GM12878 (cell line): ENCODE data around the gene GLIPR1L1. TPM values are rescaled to one million over a fixed set of nuclear protein-coding genes. Genes with fewer than 3 reads are reported as not detected.
A peak's percentile ranks its signal among the peaks of the same experiment; 100 is the strongest.

Experiments used
- ATAC-seq: fragments of 200-7000 bp; cut with Tn5 transposase; 3 replicates; pipeline ENCODE4 v1.9.1; 2020; ENCODE audit warnings: mild to moderate bottlenecking, moderate library complexity
- BruUV-seq: library from RNA; stranded (reverse); fragments of 400-500 nt; replicated peaks from 2 replicates; lab custom pipeline; 2021; lab: Mats Ljungman, UMichigan
- CTCF ChIA-PET: fragments of 300-600 bp; sonication (Branson Sonifier 250); formaldehyde crosslinking; extraction: SDS; loops from one replicate; lab custom pipeline; 2021; ENCODE audit warnings: inconsistent platforms; lab: Yijun Ruan, JAX
- POLR2A ChIA-PET: fragments of 350-600 bp; formaldehyde crosslinking; extraction: SDS; loops from one replicate; lab custom pipeline; 2021; ENCODE audit warnings: inconsistent platforms; lab: Charles Lee
- RAD21 ChIA-PET: fragments of 300-600 bp; sonication (Branson Sonifier 250); formaldehyde crosslinking; loops from one replicate; lab custom pipeline; 2023; ENCODE audit warnings: antibody characterized with exemption; ENCODE audit not compliant: unreplicated experiment; lab: Charles Lee
- SMC1A ChIA-PET: fragments of 300-600 bp; sonication (Branson Sonifier 250); formaldehyde crosslinking; loops from one replicate; lab custom pipeline; 2023; ENCODE audit not compliant: unreplicated experiment, uncharacterized antibody; lab: Charles Lee
- DNase-seq: peaks from one replicate; pipeline ENCODE4 v3.0.0-alpha.2; 2011; ENCODE audit warnings: low read depth, low spot score
- FAIRE-seq: peaks from 3 replicates; lab custom pipeline; 2011; peaks lifted over from hg19 to GRCh38; lab: Jason Lieb, UNC
- H2AFZ ChIP-seq: 2 replicates; pipeline ENCODE4 v1.6.0; 2011; ENCODE audit warnings: low read depth, low read length, control low read depth; ENCODE audit not compliant: control insufficient read depth
- H3K27ac ChIP-seq: 2 replicates; pipeline ENCODE4 v1.5.1; 2011; ENCODE audit warnings: control low read depth; ENCODE audit not compliant: control insufficient read depth, insufficient read depth
- H3K27me3 ChIP-seq, 2 experiments: replicated peaks in 1 of 2; 2 replicates each; pipeline versions ENCODE4 v1.6.0 to v1.6.1; 2011; ENCODE audit warnings: low read length in 1 of 2; ENCODE audit not compliant: control insufficient read depth in 2 of 2, insufficient read depth in 2 of 2
- H3K36me3 ChIP-seq, 2 experiments: 2 replicates each; pipeline ENCODE4 v1.5.1; 2011; ENCODE audit warnings: low read length in 1 of 2; ENCODE audit not compliant: control insufficient read depth in 2 of 2, insufficient read depth in 2 of 2
- H3K4me1 ChIP-seq: 2 replicates; pipeline ENCODE4 v1.6.1; 2011; ENCODE audit warnings: mild to moderate bottlenecking, low read length, moderate library complexity, mixed read lengths; ENCODE audit not compliant: control insufficient read depth, insufficient read depth
- H3K4me2 ChIP-seq: 2 replicates; pipeline ENCODE4 v1.6.0; 2011; ENCODE audit warnings: control low read depth; ENCODE audit not compliant: control insufficient read depth, insufficient read depth
- H3K4me3 ChIP-seq: fragments of 200-600 bp; sonication (generic); 2 replicates; pipeline ENCODE4 v1.5.1; 2016
- H3K79me2 ChIP-seq: 2 replicates; pipeline ENCODE4 v1.6.0; 2011; ENCODE audit warnings: low read length; ENCODE audit not compliant: control insufficient read depth, insufficient read depth
- H3K9ac ChIP-seq: 2 replicates; pipeline ENCODE4 v1.8.0; 2011; ENCODE audit warnings: low read length, control low read depth, mixed read lengths; ENCODE audit not compliant: control insufficient read depth, insufficient read depth
- H3K9me3 ChIP-seq: replicated peaks from 3 replicates; pipeline ENCODE4 v1.5.1; 2011; ENCODE audit warnings: mild to moderate bottlenecking, low read length; ENCODE audit not compliant: control insufficient read depth, insufficient read depth
- H4K20me1 ChIP-seq: 2 replicates; pipeline ENCODE4 v1.6.0; 2011; ENCODE audit not compliant: control insufficient read depth, insufficient read depth
- BCL11A ChIP-seq: IDR thresholded peaks from 2 replicates; pipeline ENCODE4 v1.6.1; 2011; ENCODE audit warnings: low read depth, low read length
- BHLHE40 ChIP-seq, 2 experiments: fragments of 450-650 bp in 1 of 2; IDR thresholded peaks; 2 replicates each; pipeline ENCODE4 v1.6.1; 2011 to 2017; ENCODE audit warnings: low read depth in 2 of 2, borderline replicate concordance in 1 of 2, improper control_type of control experiment in 1 of 2, low read length in 1 of 2, mild to moderate bottlenecking in 1 of 2
- CBX5 ChIP-seq: sonication (generic); IDR thresholded peaks from 2 replicates; pipeline ENCODE4 v1.6.1; 2016; ENCODE audit warnings: low read depth, moderate library complexity, mild to moderate bottlenecking, inconsistent platforms
- CHD1 ChIP-seq: IDR thresholded peaks from 2 replicates; pipeline ENCODE4 v1.6.1; 2012; ENCODE audit warnings: low read depth, low read length, improper control_type of control experiment
- EP300 ChIP-seq, 2 experiments: fragments of 150-350 bp in 1 of 2; IDR thresholded peaks; 2 replicates each; pipeline ENCODE4 v1.6.1; 2011 to 2012; ENCODE audit warnings: low read depth in 2 of 2, low read length in 2 of 2, borderline replicate concordance in 1 of 2, improper control_type of control experiment in 1 of 2, inconsistent platforms in 1 of 2; ENCODE audit not compliant: control insufficient read depth in 1 of 2
- PAX8 ChIP-seq: fragments of 450-650 bp; IDR thresholded peaks from 2 replicates; pipeline ENCODE4 v1.6.1; 2017; ENCODE audit warnings: mild to moderate bottlenecking, moderate library complexity
- SUPT20H ChIP-seq: IDR thresholded peaks from 2 replicates; pipeline ENCODE4 v1.6.1; 2011; ENCODE audit warnings: low read depth, mild to moderate bottlenecking, low read length, moderate library complexity, borderline replicate concordance; ENCODE audit not compliant: control insufficient read depth
- TCF3 ChIP-seq: IDR thresholded peaks from 2 replicates; pipeline ENCODE4 v1.6.1; 2012; ENCODE audit warnings: low read depth, mild to moderate bottlenecking, low read length, borderline replicate concordance; ENCODE audit not compliant: insufficient read depth
- TCF7 ChIP-seq: IDR thresholded peaks from 2 replicates; pipeline ENCODE4 v1.6.1; 2014; ENCODE audit warnings: antibody characterized with exemption, borderline replicate concordance
- WGBS: methylation state at CpG from one replicate; pipeline ENCODE4 v1.1.6; 2016; ENCODE audit warnings: low lambda C conversion rate; ENCODE audit not compliant: insufficient replicate concordance, insufficient coverage; ENCODE audit errors: missing lambda C conversion rate; 5-methylcytosine and 5-hydroxymethylcytosine counted together
- in situ Hi-C: fragments of 300-500 bp; cut with MboI; formaldehyde crosslinking; loops from 9 replicates; pipeline ENCODE4 v1.14.3; 2018; ENCODE audit warnings: mixed read lengths
- intact Hi-C: fragments of 100-400 bp; cut with micrococcal nuclease; formaldehyde crosslinking; loops from one replicate; pipeline ENCODE4 v1.14.2; 2022; ENCODE audit not compliant: unreplicated experiment
- polyA plus RNA-seq, 11 experiments: library from polyadenylated mRNA; depleted of rRNA in 4 of 11; unstranded in 6 of 11; stranded (reverse) in 5 of 11; fragments of >200 nt; fragmentation: Nextera tagmentation in 4 of 11; fragmentation: Illumina TruSeq in 1 of 11; extraction: Ambion mirVana in 4 of 11; extraction: Trizol in 1 of 11; gene quantifications; 1 replicate in 1 of 11; 2 replicates in 10 of 11; pipeline versions ENCODE4 v1.2.1 to v1.2.3, GENCODE V29; 2011 to 2016; ENCODE audit warnings: inconsistent platforms in 2 of 11, missing spikeins in 2 of 11, low read depth in 1 of 11
- total RNA-seq, 4 experiments: library from RNA; depleted of rRNA in 3 of 4; stranded (reverse); fragments of >200 nt in 3 of 4; fragmentation: Illumina TruSeq in 1 of 4; extraction: Trizol in 1 of 4; gene quantifications; 2 replicates each; pipeline versions ENCODE4 v1.2.1 to v1.2.3, GENCODE V29; 2013 to 2021
- TF ChIP-seq, protein P1 (sequence below): fragments of 450-650 bp; IDR thresholded peaks from 2 replicates; pipeline ENCODE4 v1.6.1; 2017; ENCODE audit warnings: borderline replicate concordance
- TF ChIP-seq, protein P2 (sequence below): fragments of 450-650 bp; IDR thresholded peaks from 2 replicates; pipeline ENCODE4 v1.6.1; 2018; ENCODE audit warnings: borderline replicate concordance, mild to moderate bottlenecking; ENCODE audit not compliant: partially characterized antibody

Gene GLIPR1L1
- total and polyA plus RNA-seq, 10 of the 15 experiments (the other 5 are each of a cell fraction or from before 2014, with no cell fraction given), result 0.10 to 0.47 (median 0.13) TPM; not detected in 7

DNA sequence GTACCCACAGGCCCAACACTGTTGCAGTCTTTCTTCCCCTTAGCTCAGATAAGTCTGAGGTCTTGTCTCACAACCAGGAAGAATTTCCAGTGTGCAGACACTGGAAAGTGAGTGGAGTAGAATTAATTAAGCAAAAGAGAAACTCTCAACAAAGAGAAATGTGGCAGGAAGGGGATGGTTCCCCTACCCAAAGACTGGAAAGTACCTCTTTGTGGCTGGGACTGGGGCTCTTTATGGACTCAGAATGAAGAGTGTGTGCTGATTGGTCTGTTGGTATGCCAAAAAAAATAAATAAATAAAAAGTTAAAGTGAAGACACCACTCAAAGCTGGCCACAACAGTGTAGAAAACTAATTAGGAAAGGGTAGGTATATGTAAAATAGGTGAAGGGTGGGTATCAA, 26.4 kb downstream of the GLIPR1L1 start:
- Histone ChIP-seq H3K27me3 (no peaks in the 10 kb centered on the region), H3K79me2 (no peaks in the 10 kb centered on the region), H3K9ac (no peak overlapping the region), H3K27ac (no peak overlapping the region), H3K36me3 (no peaks in the 10 kb centered on the region), H2AFZ (no peak overlapping the region), H3K4me1 (no peaks in the 10 kb centered on the region), H3K4me2 (no peak overlapping the region), H3K9me3 (peaks cover 2% of the 10 kb centered on the region; the same call in 1 of the 3 replicates), H4K20me1 (no peaks in the 10 kb centered on the region), H3K4me3 (no peak overlapping the region)
- BruUV-seq, result no TSS peak
- peak; percentile 3 for DNase-seq
- ChIA-PET SMC1A (interaction anchor here (0.5 kb wide), 1 partner anchor 718 kb away, joined by 3 read pairs; no protein-coding TSS in a partner anchor), POLR2A (no interaction called here), RAD21 (no interaction called here), CTCF (interaction anchor here (0.6 to 0.9 kb wide), 2 partner anchors 28 to 110 kb away, joined by 3 read pairs; no protein-coding TSS in a partner anchor)
- in situ Hi-C loops (no loop called here), intact Hi-C loops (no loop called here)
- TF ChIP-seq PAX8, result no peak
- TF ChIP-seq, protein P1, sequence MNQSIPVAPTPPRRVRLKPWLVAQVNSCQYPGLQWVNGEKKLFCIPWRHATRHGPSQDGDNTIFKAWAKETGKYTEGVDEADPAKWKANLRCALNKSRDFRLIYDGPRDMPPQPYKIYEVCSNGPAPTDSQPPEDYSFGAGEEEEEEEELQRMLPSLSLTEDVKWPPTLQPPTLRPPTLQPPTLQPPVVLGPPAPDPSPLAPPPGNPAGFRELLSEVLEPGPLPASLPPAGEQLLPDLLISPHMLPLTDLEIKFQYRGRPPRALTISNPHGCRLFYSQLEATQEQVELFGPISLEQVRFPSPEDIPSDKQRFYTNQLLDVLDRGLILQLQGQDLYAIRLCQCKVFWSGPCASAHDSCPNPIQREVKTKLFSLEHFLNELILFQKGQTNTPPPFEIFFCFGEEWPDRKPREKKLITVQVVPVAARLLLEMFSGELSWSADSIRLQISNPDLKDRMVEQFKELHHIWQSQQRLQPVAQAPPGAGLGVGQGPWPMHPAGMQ, result no peak
- TF ChIP-seq EP300 (IDR thresholded peaks at IDR 0.05; ENCODE audit: borderline replicate concordance in 1 of 2, control insufficient read depth in 1 of 2, low read depth in 2 of 2, low read length in 2 of 2), result no peak
- ATAC-seq, result peak; percentile 60
- no peak for FAIRE-seq

DNA sequence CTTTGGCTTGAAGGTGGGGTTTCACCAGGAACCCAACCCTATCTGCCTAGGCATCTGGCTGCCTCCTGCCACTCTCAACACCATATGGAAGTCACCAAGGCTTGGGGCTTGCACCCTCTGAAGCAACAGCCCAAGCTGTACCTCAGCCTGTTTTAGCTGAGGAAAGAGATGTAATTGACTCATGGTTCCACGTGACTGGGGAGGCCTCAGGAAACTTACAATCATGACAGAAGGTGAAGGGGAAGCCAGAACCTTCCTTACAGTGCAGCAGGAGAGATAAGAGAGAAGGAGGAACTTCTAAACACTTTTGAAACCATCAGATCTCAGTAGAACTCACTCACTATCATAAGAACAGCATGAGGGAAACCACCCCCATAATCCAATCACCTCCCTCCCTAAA, 26.9 kb downstream of the GLIPR1L1 start:
- no peak overlapping the region for H3K9ac ChIP-seq
- in situ Hi-C loops, result no loop called here
- SMC1A ChIA-PET, result interaction anchor here (0.5 kb wide), 1 partner anchor 718 kb away, joined by 3 read pairs; no protein-coding TSS in a partner anchor
- ATAC-seq, result no peak
- no peak overlapping the region; the same call in 1 of the 2 replicates for H3K27ac ChIP-seq
- RAD21 ChIA-PET, result no interaction called here
- H3K4me3 ChIP-seq, result no peak overlapping the region
- H2AFZ ChIP-seq, result no peak overlapping the region
- peaks cover 2% of the 10 kb centered on the region; the same call in 1 of the 3 replicates for H3K9me3 ChIP-seq
- no peak for DNase-seq
- no peak for FAIRE-seq
- 50% methylated on average over 1 of the region's 1 CpG for WGBS
- POLR2A ChIA-PET, result no interaction called here
- no peaks in the 10 kb centered on the region for H3K27me3 ChIP-seq
- CTCF ChIA-PET, result interaction anchor here (0.6 kb wide), 1 partner anchor 110 kb away, joined by 3 read pairs; no protein-coding TSS in a partner anchor
- no peaks in the 10 kb centered on the region for H4K20me1 ChIP-seq
- H3K79me2 ChIP-seq, result no peaks in the 10 kb centered on the region
- no peak overlapping the region for H3K4me2 ChIP-seq
- BruUV-seq, result no TSS peak
- H3K4me1 ChIP-seq, result no peaks in the 10 kb centered on the region
- H3K36me3 ChIP-seq, result no peaks in the 10 kb centered on the region
- intact Hi-C loops, result no loop called here
- no peak for TF ChIP-seq BCL11A
- TF ChIP-seq, protein P2, sequence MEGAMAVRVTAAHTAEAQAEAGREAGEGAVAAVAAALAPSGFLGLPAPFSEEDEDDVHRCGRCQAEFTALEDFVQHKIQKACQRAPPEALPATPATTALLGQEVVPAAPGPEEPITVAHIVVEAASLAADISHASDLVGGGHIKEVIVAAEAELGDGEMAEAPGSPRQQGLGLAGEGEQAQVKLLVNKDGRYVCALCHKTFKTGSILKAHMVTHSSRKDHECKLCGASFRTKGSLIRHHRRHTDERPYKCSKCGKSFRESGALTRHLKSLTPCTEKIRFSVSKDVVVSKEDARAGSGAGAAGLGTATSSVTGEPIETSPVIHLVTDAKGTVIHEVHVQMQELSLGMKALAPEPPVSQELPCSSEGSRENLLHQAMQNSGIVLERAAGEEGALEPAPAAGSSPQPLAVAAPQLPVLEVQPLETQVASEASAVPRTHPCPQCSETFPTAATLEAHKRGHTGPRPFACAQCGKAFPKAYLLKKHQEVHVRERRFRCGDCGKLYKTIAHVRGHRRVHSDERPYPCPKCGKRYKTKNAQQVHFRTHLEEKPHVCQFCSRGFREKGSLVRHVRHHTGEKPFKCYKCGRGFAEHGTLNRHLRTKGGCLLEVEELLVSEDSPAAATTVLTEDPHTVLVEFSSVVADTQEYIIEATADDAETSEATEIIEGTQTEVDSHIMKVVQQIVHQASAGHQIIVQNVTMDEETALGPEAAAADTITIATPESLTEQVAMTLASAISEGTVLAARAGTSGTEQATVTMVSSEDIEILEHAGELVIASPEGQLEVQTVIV, result no peak
- no peak for TF ChIP-seq SUPT20H
- TF ChIP-seq CBX5, result no peak
- no peak for TF ChIP-seq TCF3
- TF ChIP-seq CHD1, result no peak
- TF ChIP-seq BHLHE40 (IDR thresholded peaks at IDR 0.05; ENCODE audit: borderline replicate concordance in 1 of 2, low read depth in 2 of 2, low read length in 1 of 2), result no peak
- TF ChIP-seq TCF7, result no peak
